GM10266 (cell line): ENCODE results near the gene SF1.

Experiments
- DNase-seq: peaks from one replicate; pipeline ENCODE4 v3.0.0; 2012; ENCODE audit errors: extremely low spot score
- TF ChIP-seq, protein P1 (sequence below): IDR thresholded peaks from 2 replicates; pipeline ENCODE4 v1.5.1; 2012; ENCODE audit warnings: mild to moderate bottlenecking, low read depth; ENCODE audit not compliant: control insufficient read depth, insufficient read depth; ENCODE audit errors: missing control alignments

The SF1 gene

GRCh38 chr11:64720167-64720566, 58.2 kb downstream of the SF1 start:
- no peak for DNase-seq

DNA sequence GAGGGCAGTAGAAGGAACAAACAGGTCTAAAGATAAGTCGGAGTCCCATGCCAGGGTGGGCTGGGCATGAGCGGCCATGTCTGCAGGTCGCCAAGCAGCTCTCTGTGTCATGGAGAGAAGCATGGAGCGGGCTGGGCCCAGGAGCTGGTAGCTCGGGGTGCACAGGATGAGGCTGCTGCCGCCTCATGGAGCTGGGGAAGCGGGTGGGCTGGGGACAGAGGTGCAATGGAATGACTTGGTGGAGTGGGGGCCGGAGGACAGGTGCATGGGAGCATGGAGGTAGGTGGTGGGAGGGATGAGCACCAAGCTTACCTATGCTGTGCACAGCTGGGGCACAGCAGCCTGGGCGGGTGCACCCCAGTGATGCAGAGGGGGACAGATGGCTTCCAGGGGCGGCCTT, 58.9 kb downstream of the SF1 start:
- TF ChIP-seq, protein P1, sequence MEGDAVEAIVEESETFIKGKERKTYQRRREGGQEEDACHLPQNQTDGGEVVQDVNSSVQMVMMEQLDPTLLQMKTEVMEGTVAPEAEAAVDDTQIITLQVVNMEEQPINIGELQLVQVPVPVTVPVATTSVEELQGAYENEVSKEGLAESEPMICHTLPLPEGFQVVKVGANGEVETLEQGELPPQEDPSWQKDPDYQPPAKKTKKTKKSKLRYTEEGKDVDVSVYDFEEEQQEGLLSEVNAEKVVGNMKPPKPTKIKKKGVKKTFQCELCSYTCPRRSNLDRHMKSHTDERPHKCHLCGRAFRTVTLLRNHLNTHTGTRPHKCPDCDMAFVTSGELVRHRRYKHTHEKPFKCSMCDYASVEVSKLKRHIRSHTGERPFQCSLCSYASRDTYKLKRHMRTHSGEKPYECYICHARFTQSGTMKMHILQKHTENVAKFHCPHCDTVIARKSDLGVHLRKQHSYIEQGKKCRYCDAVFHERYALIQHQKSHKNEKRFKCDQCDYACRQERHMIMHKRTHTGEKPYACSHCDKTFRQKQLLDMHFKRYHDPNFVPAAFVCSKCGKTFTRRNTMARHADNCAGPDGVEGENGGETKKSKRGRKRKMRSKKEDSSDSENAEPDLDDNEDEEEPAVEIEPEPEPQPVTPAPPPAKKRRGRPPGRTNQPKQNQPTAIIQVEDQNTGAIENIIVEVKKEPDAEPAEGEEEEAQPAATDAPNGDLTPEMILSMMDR = no peak
- no peak for DNase-seq

More at GRCh38 chr11:64720167-64720566, 58.2 kb downstream of the SF1 start:
- TF ChIP-seq, protein P1 = no peak

- no peak for DNase-seq
- TF ChIP-seq, protein P1 = no peak
These were observed 59.6 kb downstream of the SF1 start for GRCh38 chr11:64718780-64719124.

DNA sequence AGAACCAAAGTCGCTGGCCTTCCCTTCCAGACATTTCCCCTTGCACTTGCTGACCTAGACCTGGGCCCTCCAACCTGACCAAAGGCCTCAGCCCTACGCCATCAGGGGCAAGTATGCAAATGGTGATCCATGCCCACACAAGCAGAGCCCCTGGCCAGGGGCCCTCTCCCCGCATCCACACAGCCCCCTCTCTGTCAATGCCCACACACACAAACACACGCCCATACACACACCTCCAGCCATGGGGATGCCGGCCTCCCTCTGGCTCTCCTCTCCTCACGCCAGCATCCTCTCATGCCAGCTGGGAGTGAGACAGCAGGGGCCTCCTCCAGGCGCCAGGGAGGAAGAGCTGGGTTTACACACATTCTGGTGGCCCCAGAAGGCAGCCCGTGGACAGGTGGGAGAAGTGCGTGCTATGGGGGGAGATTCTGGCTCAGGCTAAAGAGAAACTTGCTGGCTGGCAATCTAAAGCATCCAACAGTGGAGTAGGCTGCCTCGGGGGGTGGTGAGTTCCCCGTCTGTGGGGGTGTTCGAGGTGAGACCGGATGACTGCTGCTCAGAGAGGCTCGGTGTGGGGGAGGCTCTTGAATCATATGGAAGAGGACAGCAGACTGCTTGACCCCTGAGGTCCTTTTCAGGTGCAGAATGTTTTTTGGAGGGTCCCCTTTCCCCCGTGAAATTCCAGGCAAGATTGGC, 60.1 kb downstream of the SF1 start:
- TF ChIP-seq, protein P1 = no peak
- no peak for DNase-seq

- DNase-seq = no peak
- TF ChIP-seq, protein P1 = no peak
These were observed 61.1 kb downstream of the SF1 start for GRCh38 chr11:64717268-64717578.

- TF ChIP-seq, protein P1 = no peak
- no peak for DNase-seq
These were observed 61.7 kb downstream of the SF1 start for GRCh38 chr11:64716473-64717267.
